ENCODE measurements around the gene DPPA3. TPM values are rescaled to one million over a fixed set of nuclear protein-coding genes. Genes with fewer than 3 reads are reported as not detected.
"Not testable (repeated sequence)": the region's sequence is repeated elsewhere in the genome, so short reads cannot be mapped to it uniquely, and the experiment has no call there.

Gene DPPA3
- total RNA-seq, 1 donor from 2014 or later, result not detected

DNA sequence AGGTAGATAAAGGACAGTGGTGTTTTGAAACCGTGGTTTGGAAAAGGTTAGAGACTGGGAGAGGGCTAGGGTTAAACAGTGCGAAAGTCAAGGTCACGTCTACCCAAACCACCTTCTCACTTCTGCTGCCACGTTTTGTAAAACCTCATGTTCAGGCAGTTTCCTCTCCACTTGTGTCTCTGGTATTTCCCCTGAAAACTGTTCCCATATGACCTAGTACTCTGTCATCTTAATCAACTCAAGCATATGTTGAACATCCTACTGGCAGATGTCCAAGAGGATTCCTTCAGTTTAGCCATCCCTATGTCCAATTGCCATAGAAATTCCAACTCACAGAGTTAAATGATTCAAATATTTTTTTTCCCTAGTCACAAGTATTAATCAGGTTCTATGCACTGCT lies 18.5 kb downstream of the DPPA3 start:
- DNase-seq (ENCODE audit: low read depth), result no peak

DNA sequence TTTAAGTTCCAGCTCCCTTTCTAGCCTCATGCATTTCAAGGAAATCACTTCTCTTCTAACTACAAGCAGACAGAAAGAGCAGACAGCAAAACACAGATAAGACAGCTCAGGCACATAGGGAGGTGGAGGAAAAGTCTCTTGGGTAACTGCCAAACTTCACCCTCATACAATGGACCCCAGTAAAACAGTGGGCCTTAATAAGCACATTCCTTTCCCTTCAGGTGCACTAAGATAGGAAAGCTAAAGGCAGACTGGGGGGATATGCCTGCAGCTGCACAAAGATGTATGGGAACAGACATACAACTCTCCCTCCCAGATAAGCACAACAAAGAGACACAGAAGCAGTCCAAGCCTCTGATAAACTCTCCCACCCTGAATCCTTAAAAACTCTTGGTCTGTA lies 19.8 kb downstream of the DPPA3 start:
- DNase-seq (ENCODE audit: low read depth), result not testable (repeated sequence)

DNA sequence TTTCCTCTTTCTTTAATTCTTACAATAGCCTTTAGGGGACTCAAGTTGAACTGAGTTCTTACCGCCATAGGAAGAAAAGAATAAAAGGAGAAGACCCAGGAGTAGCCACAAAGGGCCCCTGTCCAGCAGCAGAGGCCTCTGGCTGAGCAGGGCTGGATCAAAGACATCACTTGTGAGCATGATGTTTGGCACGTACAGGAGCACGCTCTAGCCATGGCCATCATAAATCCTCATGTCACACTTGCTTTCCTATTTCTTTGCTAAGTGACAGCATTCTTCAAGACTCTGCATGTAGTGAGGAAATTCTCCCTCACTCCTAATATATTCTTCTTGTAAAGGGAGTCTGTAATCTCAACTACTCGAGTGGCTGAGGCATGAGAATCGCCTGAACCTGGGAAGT lies 20.3 kb downstream of the DPPA3 start:
- DNase-seq (ENCODE audit: low read depth), result no peak

DNA sequence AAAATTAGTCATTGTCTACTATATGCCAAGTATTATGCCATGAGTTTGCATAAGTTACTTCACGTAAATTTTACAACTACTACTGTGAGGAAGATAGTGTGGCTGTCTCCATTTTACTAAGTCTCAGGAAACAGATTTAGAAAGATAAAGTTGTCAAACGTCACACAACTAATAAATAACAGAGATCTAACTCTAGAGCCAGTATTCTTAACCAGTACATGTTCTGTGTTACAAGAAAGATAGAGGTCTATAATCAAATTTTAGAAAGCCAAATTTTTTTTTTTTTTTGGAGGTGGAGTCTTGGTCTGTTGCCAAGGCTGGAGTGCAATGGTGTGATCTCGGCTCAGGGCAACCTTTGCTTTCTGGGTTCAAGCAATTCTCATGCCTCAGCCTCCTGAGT lies 21.8 kb downstream of the DPPA3 start:
- no peak for DNase-seq (ENCODE audit: low read depth)

DNA sequence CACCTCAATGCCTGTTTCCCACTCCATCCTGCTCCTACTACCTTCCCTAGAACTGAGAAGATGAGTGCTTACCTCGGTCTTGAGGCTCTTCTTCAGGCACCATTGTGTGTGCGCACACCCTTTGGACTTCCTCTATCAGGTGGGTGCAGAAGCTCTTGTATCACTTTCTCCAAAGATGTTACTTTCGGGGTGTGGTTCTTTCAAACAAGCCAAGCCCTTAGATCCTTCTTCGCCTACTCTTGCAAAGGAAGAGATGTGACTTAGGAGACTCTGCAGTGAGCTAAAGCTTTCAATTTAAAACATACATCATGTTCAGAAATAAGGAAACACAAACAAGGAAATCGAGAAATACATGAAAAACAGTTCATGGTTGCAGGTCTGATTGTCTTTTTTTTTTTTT lies 36.0 kb downstream of the DPPA3 start, which contains the start of gene CLEC4C:
Gene CLEC4C, minus strand, starts transcription at position 130 of the 400 bp plus-strand sequence. Its CDS starts 27 bp downstream, at position 103.
- DNase-seq (ENCODE audit: low read depth), result no peak

DNA sequence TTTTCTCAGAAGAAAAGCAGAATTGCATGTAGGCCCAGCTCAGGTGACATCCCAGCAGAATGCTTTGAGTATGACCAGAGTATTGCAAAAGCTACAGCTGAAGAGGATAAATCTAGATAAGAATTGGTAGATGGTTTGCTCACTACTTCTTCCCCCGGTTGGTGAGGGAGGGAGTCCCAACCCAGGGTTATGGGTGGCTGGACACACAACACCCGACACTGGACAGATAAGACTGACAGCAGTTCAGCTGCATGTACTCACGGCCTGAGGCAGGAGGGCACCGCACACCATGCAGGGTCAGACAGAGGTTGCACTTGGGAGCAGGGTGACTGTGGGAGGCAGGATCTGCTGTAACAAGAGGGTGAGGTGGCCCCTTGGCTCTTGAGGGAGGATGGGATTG lies 37.6 kb downstream of the DPPA3 start:
- DNase-seq (ENCODE audit: low read depth), result no peak

DNA sequence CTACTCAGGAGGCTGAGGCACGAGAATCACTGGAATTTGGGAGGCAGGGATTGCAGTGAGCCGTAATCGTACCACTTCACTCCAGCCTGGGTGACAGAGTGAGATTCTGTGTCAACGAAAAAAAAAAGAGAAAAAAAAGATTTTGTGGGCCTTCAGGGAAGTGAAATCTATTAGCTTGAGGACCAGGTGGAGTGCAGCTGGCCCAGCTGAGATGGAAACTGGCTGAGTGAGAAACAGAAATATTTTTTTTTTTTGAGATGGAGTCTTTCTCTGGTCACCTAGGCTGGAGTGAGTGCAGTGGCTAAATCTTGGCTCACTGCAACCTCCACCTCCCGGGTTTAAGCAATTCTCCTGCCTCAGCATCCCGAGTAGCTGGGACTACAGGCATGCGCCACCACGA lies 38.2 kb downstream of the DPPA3 start:
- DNase-seq (ENCODE audit: low read depth), result no peak

DNA sequence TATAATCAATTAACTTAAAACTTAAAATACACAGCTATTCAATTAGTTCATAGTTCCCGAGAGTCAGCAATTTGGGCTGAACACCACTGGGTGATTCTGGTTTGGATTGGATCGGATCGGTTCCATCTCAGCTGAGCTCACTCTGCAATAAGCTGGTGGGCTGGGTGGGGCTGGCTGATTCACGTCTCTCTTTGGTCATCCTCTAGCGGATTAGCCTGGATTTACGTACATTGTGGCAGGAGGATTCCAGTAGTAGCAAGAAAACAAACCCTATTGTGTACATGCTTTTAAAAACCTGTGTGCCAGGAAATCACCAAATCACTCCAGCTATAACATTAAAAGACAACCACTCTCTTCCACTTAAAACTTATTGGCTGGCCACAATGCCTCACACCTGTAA lies 39.1 kb downstream of the DPPA3 start:
- no peak for DNase-seq (ENCODE audit: low read depth)

DNA sequence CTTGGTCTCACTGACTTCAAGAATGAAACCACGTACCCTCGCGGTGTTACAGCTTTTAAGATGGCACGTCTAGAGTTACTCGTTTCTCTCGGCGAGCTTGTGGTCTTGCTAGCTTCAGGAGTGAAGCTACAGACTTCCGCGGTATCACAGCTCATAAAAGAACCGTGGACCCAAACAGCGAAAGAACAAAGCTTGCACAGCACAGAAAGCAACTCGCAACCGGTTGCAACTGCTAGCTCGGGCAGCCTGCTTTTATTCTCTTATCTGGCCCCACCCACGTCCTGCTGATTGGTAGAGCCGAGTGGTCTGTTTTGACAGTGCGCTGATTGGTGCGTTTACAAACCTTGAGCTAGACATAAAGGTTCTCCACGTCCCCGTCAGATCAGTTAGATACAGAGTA lies 40.2 kb downstream of the DPPA3 start:
- DNase-seq (ENCODE audit: low read depth), result no peak

DNA sequence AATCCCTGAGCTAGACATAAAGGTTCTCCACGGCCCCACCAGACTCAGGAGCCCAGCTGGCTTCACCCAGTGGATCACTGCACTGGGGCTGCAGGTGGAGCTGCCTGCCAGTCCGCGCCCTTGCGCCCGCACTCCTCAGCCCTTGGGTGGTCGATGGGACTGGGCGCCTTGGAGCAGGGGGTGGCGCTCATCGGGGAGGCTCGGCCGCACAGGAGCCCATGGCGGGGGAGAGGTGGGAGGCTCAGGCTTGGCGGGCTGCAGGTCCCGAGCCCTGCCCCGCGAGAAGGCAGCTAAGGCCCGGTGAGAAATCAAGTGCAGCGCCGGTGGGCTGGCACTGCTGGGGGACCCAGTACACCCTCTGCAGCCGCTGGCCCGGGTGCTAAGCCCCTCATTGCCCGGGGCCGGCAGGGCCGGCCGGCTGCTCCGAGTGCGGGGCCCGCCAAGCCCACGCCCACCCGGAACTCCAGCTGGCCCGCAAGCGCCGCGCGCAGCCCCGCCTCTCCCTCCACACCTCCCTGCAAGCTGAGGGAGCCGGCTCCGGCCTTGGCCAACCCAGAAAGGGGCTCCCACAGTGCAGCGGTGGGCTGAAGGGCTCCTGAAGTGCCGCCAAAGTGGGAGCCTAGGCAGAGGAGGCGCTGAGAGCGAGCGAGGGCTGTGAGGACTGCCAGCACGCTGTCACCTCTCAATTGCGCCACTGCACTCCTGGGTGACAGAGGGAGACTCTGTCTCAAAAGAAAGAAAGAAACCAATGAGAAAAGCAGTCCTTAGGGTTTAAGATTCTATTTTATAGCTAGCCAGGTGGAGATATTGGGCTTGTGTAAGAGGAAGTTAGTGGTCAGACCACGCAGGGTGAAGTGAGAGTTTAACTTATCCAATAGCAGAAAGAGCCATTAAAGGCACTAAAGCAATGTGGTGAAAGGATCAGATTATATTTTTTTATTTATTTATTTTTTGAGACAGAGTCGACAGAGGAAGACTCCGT lies 41.0 kb downstream of the DPPA3 start:
- not testable (repeated sequence) for DNase-seq (ENCODE audit: low read depth)

DNA sequence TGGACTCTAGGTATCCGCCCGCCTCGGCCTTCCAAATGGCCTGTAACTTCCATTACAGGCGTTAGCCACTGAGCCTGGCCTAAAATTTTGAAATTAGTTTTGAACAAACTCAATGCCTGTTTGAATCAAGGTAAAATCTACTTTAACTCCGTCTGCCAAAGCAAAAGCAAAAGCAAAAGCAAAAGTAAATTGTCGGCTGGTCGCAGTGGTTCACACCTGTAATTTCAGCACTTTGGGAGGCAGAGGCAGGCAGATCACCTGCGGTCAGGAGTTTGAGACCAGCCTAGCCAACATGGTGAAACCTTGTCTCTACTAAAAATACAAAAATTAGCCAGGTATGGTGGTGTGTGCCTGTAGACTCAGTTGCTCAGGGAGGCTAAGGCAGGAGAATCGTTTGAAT lies 44.4 kb downstream of the DPPA3 start:
- DNase-seq (ENCODE audit: low read depth), result not testable (repeated sequence)

DNA sequence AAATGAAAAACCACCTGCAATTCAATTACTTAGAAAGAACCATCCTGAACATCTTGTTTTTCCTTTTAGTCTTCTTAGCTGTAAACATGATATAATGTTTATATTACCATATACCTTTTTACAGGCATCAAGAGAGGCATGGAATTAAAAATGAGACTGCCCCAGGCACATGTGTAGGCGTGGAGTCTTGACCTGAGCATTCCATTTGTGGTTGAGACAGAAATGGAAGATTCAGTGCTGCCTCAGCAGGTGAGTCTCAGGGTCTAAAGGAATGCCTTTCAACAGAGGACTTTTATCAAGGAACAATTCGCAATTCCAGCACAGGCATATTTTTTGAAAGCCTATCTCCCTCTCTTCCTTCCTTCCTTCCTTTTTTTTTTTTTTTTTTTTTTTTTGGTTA lies 45.8 kb downstream of the DPPA3 start:
- DNase-seq (ENCODE audit: low read depth), result no peak

DNA sequence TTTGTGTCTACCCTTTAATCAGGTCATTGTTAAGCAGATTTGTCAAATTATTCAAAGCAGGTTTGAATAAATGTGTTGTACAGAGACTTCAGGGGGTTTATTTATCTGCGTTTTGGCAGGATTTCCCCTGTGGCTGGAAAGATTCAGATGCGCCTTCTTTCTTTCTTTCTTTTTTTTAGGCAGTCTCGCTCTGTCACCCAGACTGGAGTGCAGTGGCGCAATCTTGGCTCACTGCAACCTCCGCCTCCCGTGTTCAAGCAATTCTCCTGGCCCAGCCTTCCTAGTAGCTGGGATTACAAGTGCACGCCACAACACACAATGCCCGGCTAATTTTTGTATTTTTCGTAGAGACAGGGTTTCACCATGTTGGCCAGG lies 47.5 kb downstream of the DPPA3 start:
- no peak for DNase-seq (ENCODE audit: low read depth)

Other genes starting within 250 kb of the DPPA3 start
- gene CD163, start 207.7 kb upstream of the DPPA3 start, total RNA-seq, result 12.7 and 19.2 TPM in 2 replicates
- gene APOBEC1, start 45.5 kb upstream of the DPPA3 start, total RNA-seq, result not detected in 2 replicates
- gene GDF3, start 15.7 kb upstream of the DPPA3 start, total RNA-seq, result not detected in 2 replicates
- gene CLEC4C, start 35.9 kb downstream of the DPPA3 start, total RNA-seq, result not detected in 2 replicates
- gene NANOGNB, start 53.8 kb downstream of the DPPA3 start, total RNA-seq, result not detected in 2 replicates
- 0.03 and 0.16 TPM in 2 replicates for gene NANOG, start 78.0 kb downstream of the DPPA3 start, total RNA-seq
- not detected in 2 replicates for gene SLC2A14, start 161.5 kb downstream of the DPPA3 start, total RNA-seq
- 31.4 and 32.9 TPM in 2 replicates for gene SLC2A3, start 224.8 kb downstream of the DPPA3 start, total RNA-seq